ENCODE results near the gene NECTIN3.

The NECTIN3 gene

GRCh38 chr3:111071257-111072030 lies at the start of gene NECTIN3:
Gene NECTIN3 (plus strand): TSS chr3:111071816. CDS start chr3:111072018, 202 bp downstream.
- peak; percentile 3 for DNase-seq

GRCh38 chr3:111027868-111028267 lies 43.7 kb upstream of the NECTIN3 start:
- no peak for DNase-seq

- no peak for DNase-seq
Observed at GRCh38 chr3:111031538-111031937, 40.1 kb upstream of the NECTIN3 start.

GRCh38 chr3:111032677-111033076 lies 38.9 kb upstream of the NECTIN3 start:
- no peak for DNase-seq

GRCh38 chr3:111033470-111034050 lies 38.1 kb upstream of the NECTIN3 start:
- DNase-seq, result no peak

GRCh38 chr3:111035316-111035715 lies 36.3 kb upstream of the NECTIN3 start:
- DNase-seq, result no peak

GRCh38 chr3:111035902-111036301 lies 35.7 kb upstream of the NECTIN3 start:
- DNase-seq, result no peak

- no peak for DNase-seq
Observed at GRCh38 chr3:111040959-111041358, 30.7 kb upstream of the NECTIN3 start.

- DNase-seq, result no peak
Observed at GRCh38 chr3:111045564-111045963, 26.1 kb upstream of the NECTIN3 start.

GRCh38 chr3:111047042-111047441 lies 24.6 kb upstream of the NECTIN3 start:
- no peak for DNase-seq

- no peak for DNase-seq
Observed at GRCh38 chr3:111047812-111048435, 23.7 kb upstream of the NECTIN3 start.

- peak; percentile 55 for DNase-seq
Observed at GRCh38 chr3:111051354-111051753, 20.3 kb upstream of the NECTIN3 start.

- no peak for DNase-seq
Observed at GRCh38 chr3:111068574-111068973, 3.0 kb upstream of the NECTIN3 start.

GRCh38 chr3:111069974-111070771 lies 1.4 kb upstream of the NECTIN3 start:
- DNase-seq, result no peak

- DNase-seq, result no peak
Observed at GRCh38 chr3:111070772-111071256, 802 bp upstream of the NECTIN3 start.

GRCh38 chr3:111072031-111072921 lies 660 bp downstream of the NECTIN3 start:
- DNase-seq, result no peak

GRCh38 chr3:111073218-111073617 lies 1.6 kb downstream of the NECTIN3 start:
- no peak for DNase-seq

GRCh38 chr3:111076732-111077131 lies 5.1 kb downstream of the NECTIN3 start:
- no peak for DNase-seq

GRCh38 chr3:111077369-111077768 lies 5.8 kb downstream of the NECTIN3 start:
- DNase-seq, result no peak

GRCh38 chr3:111080413-111080812 lies 8.8 kb downstream of the NECTIN3 start:
- peak; percentile 31 for DNase-seq

- no peak for DNase-seq
Observed at GRCh38 chr3:111081008-111081545, 9.5 kb downstream of the NECTIN3 start.

- no peak for DNase-seq
Observed at GRCh38 chr3:111084911-111085310, 13.3 kb downstream of the NECTIN3 start.

Data from MV-4-11 (cell line).